Measurements from ENCODE around the gene EYS.
"Not testable (repeated sequence)": the region's sequence is repeated elsewhere in the genome, so short reads cannot be mapped to it uniquely, and the experiment has no call there.

Gene EYS

DNA sequence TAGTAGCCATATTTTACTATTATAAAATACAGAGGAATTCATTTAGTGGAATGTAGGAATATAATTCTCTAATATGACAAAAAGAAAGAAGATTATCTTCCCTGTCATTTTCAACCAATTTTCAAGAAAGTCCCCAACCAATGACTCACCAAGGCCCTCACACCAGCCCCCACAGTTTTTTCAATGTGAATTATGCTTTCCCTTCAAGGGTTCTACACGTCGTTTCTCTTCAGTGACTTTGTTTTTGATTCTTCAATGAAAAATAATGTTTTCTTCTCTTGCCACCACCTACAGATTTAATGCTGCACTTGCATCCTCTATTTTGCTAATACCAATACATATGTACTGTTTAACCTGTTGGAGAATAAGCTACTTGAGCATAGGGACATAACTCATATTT is 1230.1 kb downstream of the EYS start:
- Mint-ChIP-seq H3K9me3 (no peaks in the 10 kb centered on the region), H3K4me1 (no peaks in the 10 kb centered on the region), H3K4me3 (no peak overlapping the region), H3K27ac (no peak overlapping the region), H3K36me3 (no peaks in the 10 kb centered on the region), H3K27me3 (no peaks in the 10 kb centered on the region)
- DNase-seq, result no peak
- no peak for ATAC-seq (replicated peaks)

DNA sequence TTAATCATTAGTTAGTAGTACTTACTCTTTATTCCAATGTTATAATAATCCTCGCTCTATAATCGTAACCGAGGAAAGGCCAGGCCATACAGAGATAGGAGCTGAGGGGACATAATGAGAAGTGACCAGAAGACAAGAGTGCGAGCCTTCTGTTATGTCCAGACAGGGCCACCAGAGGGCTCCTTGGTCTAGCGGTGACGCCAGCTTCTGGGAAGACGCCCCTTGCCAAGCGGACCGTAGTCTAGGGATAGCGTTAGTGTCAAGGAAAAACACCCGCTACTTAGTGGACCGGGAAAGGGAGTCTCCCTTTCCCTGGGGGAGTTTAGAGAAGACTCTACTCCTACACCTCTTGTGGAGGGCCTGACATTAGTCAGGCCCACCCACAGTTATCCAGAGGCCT is 1237.6 kb downstream of the EYS start:
- not testable (repeated sequence) for ATAC-seq (replicated peaks); H3K36me3 Mint-ChIP-seq; H3K4me1 Mint-ChIP-seq; H3K27ac Mint-ChIP-seq; H3K4me3 Mint-ChIP-seq; DNase-seq; H3K27me3 Mint-ChIP-seq
- H3K9me3 Mint-ChIP-seq, result peaks cover 14 to 18% of the 10 kb centered on the region in 2 donors

DNA sequence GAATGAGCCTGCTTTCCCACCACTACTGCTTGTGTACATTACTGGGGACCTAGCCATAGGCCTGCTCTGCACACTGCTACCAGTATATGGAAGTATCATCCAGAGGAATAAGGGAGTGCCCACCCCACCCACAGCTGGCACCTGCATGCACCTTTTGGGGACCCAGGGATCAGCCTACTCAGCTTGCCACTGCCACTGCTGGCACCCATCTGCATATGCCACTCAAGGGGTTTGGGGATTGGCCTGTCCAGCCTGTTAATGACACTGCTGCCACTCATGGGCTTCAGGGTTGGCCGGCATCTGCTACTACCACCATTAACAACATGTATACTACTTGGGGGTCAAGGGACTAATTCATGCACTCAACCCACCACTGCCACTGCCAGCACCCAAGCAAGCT is 1239.4 kb downstream of the EYS start:
- no peak for DNase-seq
- Mint-ChIP-seq H3K36me3 (no peaks in the 10 kb centered on the region), H3K27ac (no peak overlapping the region), H3K9me3 (peaks cover 14 to 18% of the 10 kb centered on the region in 2 donors), H3K27me3 (no peaks in the 10 kb centered on the region), H3K4me3 (no peak overlapping the region), H3K4me1 (no peaks in the 10 kb centered on the region)
- ATAC-seq (replicated peaks), result no peak

DNA sequence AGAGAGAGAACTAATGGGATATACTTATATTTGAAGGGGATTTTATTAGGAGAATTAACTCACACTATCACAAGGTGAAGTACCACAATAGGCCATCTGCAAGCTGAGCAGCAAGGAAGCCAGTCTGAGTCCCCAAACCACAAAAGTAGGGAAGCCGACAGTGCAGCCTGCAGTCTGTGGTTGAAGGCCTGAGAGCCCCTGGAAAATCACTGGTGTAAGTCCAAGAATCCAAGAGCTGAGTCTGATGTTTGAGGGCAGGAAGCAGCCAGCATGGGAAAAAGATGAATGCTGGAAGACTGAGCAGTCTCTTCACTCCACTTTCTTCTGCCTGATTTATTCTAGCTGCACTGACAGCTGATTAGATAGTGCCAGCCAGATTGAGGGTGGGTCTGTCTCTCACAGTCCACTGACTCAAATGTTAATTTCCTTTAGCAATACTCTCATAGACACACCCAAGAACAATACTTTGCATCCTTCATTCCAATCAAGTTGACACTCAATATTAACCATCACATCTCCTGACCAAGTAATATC is 1247.5 kb downstream of the EYS start:
- no peak for ATAC-seq (replicated peaks)
- H3K4me1 Mint-ChIP-seq, result no peaks in the 10 kb centered on the region
- no peaks in the 10 kb centered on the region for H3K9me3 Mint-ChIP-seq
- no peak for DNase-seq
- H3K4me3 Mint-ChIP-seq, result no peak overlapping the region
- no peak overlapping the region for H3K27ac Mint-ChIP-seq
- no peaks in the 10 kb centered on the region for H3K36me3 Mint-ChIP-seq
- H3K27me3 Mint-ChIP-seq, result no peaks in the 10 kb centered on the region

DNA sequence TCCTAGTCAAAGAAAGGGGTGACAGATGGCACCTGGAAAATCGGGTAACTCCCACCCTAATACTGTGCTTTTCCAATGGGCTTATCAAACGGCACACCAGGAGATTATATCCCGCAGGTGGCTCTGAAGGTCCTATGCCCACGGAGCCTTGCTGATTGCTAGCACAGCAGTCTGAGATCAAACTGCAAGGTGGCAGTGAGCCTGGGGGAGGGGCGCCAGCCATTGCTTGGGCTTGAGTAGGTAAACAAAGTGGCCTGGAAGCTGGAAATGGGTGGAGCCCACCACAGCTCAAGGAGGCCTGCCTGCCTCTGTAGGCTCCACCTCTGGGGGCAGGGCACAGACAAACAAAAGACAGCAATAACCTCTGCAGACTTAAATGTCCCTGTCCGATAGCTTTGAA is 1258.9 kb downstream of the EYS start:
- not testable (repeated sequence) for ATAC-seq (replicated peaks); H3K36me3 Mint-ChIP-seq; H3K27me3 Mint-ChIP-seq; H3K4me1 Mint-ChIP-seq; H3K27ac Mint-ChIP-seq; DNase-seq; H3K4me3 Mint-ChIP-seq
- peaks cover 13 to 16% of the 10 kb centered on the region in 2 donors for H3K9me3 Mint-ChIP-seq

DNA sequence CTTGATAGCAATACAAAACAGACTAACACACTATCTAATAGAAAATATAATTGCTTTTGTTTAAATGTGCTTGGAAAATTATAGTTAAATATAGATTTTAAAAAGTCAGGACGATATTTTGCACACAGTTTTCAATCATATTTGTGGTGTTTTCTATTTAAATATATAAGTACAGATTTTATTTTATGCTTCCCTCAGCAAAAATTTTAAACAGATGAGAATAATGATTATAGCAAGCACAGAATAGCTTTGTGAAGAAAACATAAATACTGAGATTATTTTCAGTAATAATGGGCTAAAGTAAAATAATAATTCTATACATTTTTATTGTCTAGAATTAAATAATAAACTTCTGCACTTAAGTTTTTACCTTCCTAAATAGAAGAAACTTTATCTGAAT is 1262.0 kb downstream of the EYS start:
- Mint-ChIP-seq H3K36me3 (no peaks in the 10 kb centered on the region), H3K9me3 (peaks cover 17 to 23% of the 10 kb centered on the region in 2 donors), H3K4me3 (no peak overlapping the region), H3K4me1 (no peaks in the 10 kb centered on the region), H3K27ac (no peak overlapping the region), H3K27me3 (no peaks in the 10 kb centered on the region)
- no peak for DNase-seq
- ATAC-seq (replicated peaks), result no peak

DNA sequence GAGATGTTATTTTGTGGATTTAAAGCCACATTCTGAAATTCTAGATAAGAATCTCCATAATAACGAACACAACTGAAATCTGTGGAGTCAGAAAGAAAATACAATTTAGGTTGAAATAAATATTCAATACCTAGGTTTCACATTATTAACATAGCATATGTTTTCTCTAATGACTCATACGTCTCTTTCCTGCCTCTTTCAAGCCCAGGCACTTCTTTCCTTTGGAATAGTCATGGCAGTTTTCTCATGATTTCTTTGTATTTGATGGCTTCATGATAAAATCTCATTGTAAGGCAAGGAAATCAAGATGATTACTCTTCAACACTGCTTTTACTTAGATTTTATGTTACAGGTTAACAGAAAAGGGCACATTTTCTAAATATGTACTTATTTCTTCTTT is 1267.8 kb downstream of the EYS start:
- H3K36me3 Mint-ChIP-seq, result no peaks in the 10 kb centered on the region
- DNase-seq, result no peak
- no peak overlapping the region for H3K4me3 Mint-ChIP-seq
- H3K27ac Mint-ChIP-seq, result no peak overlapping the region
- peaks cover 12 to 14% of the 10 kb centered on the region in 2 donors for H3K9me3 Mint-ChIP-seq
- no peaks in the 10 kb centered on the region for H3K4me1 Mint-ChIP-seq
- no peak for ATAC-seq (replicated peaks)
- no peaks in the 10 kb centered on the region for H3K27me3 Mint-ChIP-seq

DNA sequence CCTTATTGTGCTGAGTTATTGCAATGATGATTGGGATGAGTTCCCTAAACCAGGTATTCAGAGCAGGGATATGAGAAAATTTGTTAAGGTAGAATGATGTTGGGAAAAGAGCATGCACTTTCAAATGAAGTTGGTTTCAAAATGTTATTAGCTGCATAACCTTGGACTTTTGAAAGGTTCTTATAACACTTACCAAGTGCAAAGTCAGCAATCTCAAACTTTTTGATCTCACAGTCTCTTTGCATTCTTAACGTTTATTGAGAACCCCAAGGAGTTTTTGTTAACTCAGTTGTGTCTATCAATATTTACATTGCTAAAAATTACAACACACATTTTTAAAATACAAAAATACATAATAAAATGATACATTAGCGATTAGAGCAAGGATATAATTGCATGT is 1269.0 kb downstream of the EYS start:
- Mint-ChIP-seq H3K4me3 (no peak overlapping the region), H3K27me3 (no peaks in the 10 kb centered on the region), H3K4me1 (no peaks in the 10 kb centered on the region), H3K27ac (no peak overlapping the region), H3K9me3 (peaks cover 11 to 14% of the 10 kb centered on the region in 2 donors), H3K36me3 (no peaks in the 10 kb centered on the region)
- no peak for DNase-seq
- ATAC-seq (replicated peaks), result no peak

DNA sequence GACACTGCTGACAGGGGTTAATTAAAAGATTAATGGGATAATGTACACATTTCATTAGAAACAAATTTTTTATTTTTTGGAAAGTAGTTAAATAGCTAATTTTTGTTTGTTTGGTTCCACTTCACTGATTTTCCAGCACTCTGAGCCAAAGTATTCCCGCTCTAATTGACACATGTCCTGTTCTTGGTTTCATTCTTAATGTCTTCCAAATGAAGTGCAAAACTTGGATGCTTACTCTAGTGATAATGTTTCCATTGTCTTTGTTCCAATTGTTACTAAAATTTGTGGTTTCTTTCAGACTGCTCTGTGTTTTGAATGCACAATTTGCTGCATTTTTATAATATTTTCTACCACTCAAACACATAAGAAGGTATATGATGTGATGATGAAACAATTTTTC is 1277.1 kb downstream of the EYS start:
- Mint-ChIP-seq H3K4me1 (no peaks in the 10 kb centered on the region), H3K36me3 (no peaks in the 10 kb centered on the region), H3K9me3 (peaks cover 2 to 4% of the 10 kb centered on the region in 2 donors), H3K4me3 (no peak overlapping the region), H3K27me3 (no peaks in the 10 kb centered on the region), H3K27ac (no peak overlapping the region)
- DNase-seq, result no peak
- no peak for ATAC-seq (replicated peaks)

DNA sequence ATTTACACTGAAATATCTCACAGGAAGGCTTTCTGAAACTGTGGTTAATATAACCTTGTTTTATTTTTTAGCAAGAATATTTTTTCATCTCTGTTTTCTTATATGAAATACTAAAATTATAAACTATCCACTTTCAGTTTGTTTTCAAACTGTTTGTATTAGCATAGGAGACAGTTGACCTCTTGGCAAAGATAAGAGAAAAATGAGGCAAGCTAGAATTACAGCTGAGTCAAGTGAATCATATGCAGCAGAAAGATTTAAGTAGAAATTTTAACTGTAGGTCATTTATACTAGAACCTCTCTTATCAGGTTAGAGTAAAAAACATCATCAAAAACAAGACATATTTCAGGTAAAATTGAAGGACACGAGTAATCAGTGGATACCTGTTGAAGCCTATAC is 1278.8 kb downstream of the EYS start:
- H3K9me3 Mint-ChIP-seq, result peaks cover 4 to 5% of the 10 kb centered on the region in 2 donors

DNA sequence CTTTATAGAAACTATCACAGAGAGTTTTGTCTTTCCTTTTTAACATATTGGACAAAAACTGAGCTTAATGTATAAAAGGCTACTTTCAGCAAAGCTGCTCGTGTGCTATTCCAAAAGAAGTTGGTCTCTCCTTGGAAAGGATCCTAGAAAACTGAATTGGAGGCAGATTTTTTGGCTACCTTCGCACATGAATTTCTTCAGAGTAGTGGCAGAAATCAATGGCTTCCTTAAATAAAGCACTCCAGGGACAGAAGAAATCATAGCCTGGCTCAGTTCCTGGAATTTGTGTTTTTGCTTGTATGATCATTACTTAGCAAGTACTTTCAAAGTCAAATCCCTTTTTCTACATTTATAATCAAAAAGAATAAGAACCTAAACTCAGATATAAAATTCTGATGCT is 1291.1 kb downstream of the EYS start:
- DNase-seq, result no peak
- Mint-ChIP-seq H3K9me3 (peaks cover 4 to 6% of the 10 kb centered on the region in 2 donors), H3K27me3 (no peaks in the 10 kb centered on the region), H3K36me3 (no peaks in the 10 kb centered on the region), H3K4me3 (no peak overlapping the region), H3K27ac (no peak overlapping the region), H3K4me1 (no peaks in the 10 kb centered on the region)
- no peak for ATAC-seq (replicated peaks)

More for the DNA sequence above, 1278.8 kb downstream of the EYS start:
- Mint-ChIP-seq H3K4me1 (no peaks in the 10 kb centered on the region), H3K36me3 (no peaks in the 10 kb centered on the region), H3K27me3 (no peaks in the 10 kb centered on the region), H3K27ac (no peak overlapping the region), H3K4me3 (no peak overlapping the region)
- DNase-seq (no peak), ATAC-seq (replicated peaks) (no peak)

DNA sequence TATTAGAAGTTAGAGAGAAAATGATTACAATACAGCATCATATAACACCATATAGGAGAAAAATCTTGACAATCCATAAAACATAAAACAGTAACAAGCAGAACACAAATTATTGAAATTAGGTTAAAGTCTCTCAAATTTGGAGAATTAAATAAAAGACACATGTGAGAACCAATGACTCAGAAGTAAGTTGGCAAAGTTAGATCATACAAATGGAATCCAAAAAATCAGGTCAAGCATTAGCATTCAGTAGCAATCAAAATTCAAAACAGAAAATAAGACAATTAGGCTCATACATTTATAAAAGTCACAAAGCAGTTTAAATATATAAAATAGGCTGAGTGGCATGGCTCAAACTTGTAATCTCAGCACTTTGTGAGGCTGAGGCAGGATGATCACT is 1295.8 kb downstream of the EYS start:
- no peak overlapping the region for H3K27ac Mint-ChIP-seq
- ATAC-seq (replicated peaks), result no peak

DNA sequence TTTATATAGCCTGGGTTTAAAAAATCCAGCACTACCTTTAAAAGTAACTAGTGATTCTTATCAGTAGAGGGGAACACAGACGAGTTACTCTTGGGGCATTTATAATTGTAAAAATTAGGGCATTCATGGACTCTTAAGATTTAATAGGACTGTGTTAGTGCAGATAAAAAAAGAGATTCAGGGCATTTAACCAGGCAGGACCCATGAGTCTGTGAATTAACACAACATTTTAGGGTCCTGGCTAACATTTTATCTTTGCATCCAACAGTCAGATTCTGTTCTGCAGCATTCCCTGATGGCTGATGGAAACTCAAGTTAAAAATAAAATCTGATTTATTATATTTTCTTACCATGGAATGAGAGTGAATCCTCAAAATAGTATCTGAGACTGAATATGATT is 1297.1 kb downstream of the EYS start:
- ATAC-seq (replicated peaks), result no peak
- DNase-seq, result no peak
- Mint-ChIP-seq H3K27me3 (no peaks in the 10 kb centered on the region), H3K4me1 (no peaks in the 10 kb centered on the region), H3K4me3 (no peak overlapping the region), H3K36me3 (no peaks in the 10 kb centered on the region), H3K27ac (no peak overlapping the region), H3K9me3 (peaks cover 3% of the 10 kb centered on the region in 2 donors)

More for the DNA sequence above, 1295.8 kb downstream of the EYS start:
- no peak overlapping the region for H3K4me3 Mint-ChIP-seq
- H3K36me3 Mint-ChIP-seq, result no peaks in the 10 kb centered on the region
- H3K9me3 Mint-ChIP-seq, result peaks cover 3% of the 10 kb centered on the region in 2 donors
- no peaks in the 10 kb centered on the region for H3K27me3 Mint-ChIP-seq
- H3K4me1 Mint-ChIP-seq, result no peaks in the 10 kb centered on the region
- DNase-seq, result no peak

DNA sequence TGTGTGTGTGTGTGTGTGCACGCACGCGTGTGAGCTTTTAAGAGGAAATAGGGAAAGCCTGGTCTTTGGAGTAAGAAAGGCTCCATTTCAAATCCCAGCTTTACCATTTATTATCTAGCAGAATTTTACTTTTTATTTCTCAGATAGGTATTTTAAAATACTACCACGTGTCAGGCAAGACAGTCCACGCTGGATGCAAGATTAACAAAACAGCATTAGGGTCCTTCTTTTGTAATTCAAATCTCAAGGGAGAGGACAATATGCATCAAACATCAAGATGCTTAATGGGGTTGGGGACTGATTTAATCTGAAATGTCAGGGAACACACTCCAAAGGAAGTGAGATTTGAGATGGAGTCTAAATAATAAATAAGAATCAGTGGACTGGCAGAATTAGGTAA is 1302.6 kb downstream of the EYS start:
- H3K9me3 Mint-ChIP-seq, result peaks cover 4 to 7% of the 10 kb centered on the region in 2 donors
- H3K4me3 Mint-ChIP-seq, result no peak overlapping the region
- no peaks in the 10 kb centered on the region for H3K36me3 Mint-ChIP-seq
- no peak overlapping the region for H3K27ac Mint-ChIP-seq
- H3K4me1 Mint-ChIP-seq, result no peaks in the 10 kb centered on the region
- ATAC-seq (replicated peaks) (no peak), DNase-seq (no peak)
- no peaks in the 10 kb centered on the region for H3K27me3 Mint-ChIP-seq

DNA sequence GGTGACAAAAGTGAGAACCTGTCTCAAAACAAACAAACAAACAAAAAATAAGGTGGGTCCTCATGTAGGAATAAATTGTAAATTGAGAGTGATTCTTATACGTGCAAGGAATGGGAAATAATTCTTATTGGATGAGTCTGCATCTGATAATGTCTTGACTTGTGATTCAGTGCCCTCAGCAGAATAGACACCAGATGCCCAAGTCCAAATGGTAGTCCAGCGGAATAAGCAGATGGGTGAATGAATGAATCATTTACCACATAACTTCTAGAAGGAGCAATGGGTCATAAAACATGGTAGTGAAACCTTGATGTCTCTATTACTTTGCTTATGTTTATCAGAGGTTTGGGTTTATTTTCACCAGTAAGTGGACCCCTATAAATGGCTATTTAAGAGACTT is 1323.7 kb downstream of the EYS start:
- H3K9me3 Mint-ChIP-seq, result peaks cover 0 to 2% of the 10 kb centered on the region in 2 donors
- no peak for ATAC-seq (replicated peaks)
- H3K27ac Mint-ChIP-seq, result no peak overlapping the region
- H3K27me3 Mint-ChIP-seq, result no peaks in the 10 kb centered on the region
- H3K4me3 Mint-ChIP-seq, result no peak overlapping the region
- no peaks in the 10 kb centered on the region for H3K4me1 Mint-ChIP-seq
- H3K36me3 Mint-ChIP-seq, result no peaks in the 10 kb centered on the region
- DNase-seq, result no peak

DNA sequence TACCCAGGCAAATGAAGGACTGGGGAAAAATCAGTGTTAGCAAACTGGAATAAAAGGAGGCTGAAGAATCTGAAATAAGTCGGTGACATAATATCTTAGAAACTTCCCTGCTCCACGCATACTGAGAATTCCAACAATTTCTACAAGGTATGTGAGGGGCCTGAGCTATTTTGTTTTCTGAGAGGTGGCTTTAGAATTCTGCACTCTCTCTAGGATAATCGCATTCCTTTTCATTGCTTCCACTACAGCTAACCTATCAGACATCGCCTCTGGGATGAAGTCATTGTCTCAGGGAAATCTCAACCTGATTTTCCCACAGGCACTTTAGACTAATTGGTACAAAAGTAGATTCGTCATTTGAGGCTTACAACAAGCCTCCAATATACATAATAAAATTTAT is 1330.6 kb downstream of the EYS start:
- Mint-ChIP-seq H3K4me1 (no peaks in the 10 kb centered on the region), H3K36me3 (no peaks in the 10 kb centered on the region), H3K27me3 (no peaks in the 10 kb centered on the region), H3K4me3 (no peak overlapping the region), H3K9me3 (peaks cover 4 to 5% of the 10 kb centered on the region in 2 donors), H3K27ac (no peak overlapping the region)
- ATAC-seq (replicated peaks) (no peak), DNase-seq (no peak)
